ENCODE results near the gene TFB1M.
"Not testable (repeated sequence)": the region's sequence is repeated elsewhere in the genome, so short reads cannot be mapped to it uniquely, and the experiment has no call there.

TFB1M gene

GRCh38 chr6:155235087-155235486 is 79.2 kb downstream of the TFB1M start:
- no peak for DNase-seq (ENCODE audit: low spot score)

- no peak for DNase-seq (ENCODE audit: low spot score)
Measured at GRCh38 chr6:155234687-155235086, 79.6 kb downstream of the TFB1M start.

GRCh38 chr6:155234167-155234566 is 80.1 kb downstream of the TFB1M start:
- no peak for DNase-seq (ENCODE audit: low spot score)

GRCh38 chr6:155232848-155233247 is 81.4 kb downstream of the TFB1M start:
- no peak for DNase-seq (ENCODE audit: low spot score)

- not testable (repeated sequence) for DNase-seq (ENCODE audit: low spot score)
Measured at GRCh38 chr6:155230975-155231374, 83.3 kb downstream of the TFB1M start.

GRCh38 chr6:155228546-155229166 is 85.6 kb downstream of the TFB1M start:
- DNase-seq (ENCODE audit: low spot score) = no peak

GRCh38 chr6:155227046-155227445 is 87.2 kb downstream of the TFB1M start:
- DNase-seq (ENCODE audit: low spot score) = no peak

GRCh38 chr6:155224618-155225017 is 89.7 kb downstream of the TFB1M start:
- no peak for DNase-seq (ENCODE audit: low spot score)

- peak; percentile 75 for DNase-seq (ENCODE audit: low spot score)
Measured at GRCh38 chr6:155223646-155224451, 90.4 kb downstream of the TFB1M start.

GRCh38 chr6:155222506-155222905 is 91.8 kb downstream of the TFB1M start:
- no peak for DNase-seq (ENCODE audit: low spot score)

GRCh38 chr6:155221086-155221485 is 93.2 kb downstream of the TFB1M start:
- no peak for DNase-seq (ENCODE audit: low spot score)

GRCh38 chr6:155219858-155220301 is 94.4 kb downstream of the TFB1M start:
- no peak for DNase-seq (ENCODE audit: low spot score)

GRCh38 chr6:155219299-155219698 is 95.0 kb downstream of the TFB1M start:
- no peak for DNase-seq (ENCODE audit: low spot score)

- DNase-seq (ENCODE audit: low spot score) = not testable (repeated sequence)
Measured at GRCh38 chr6:155218711-155219110, 95.6 kb downstream of the TFB1M start.

- DNase-seq (ENCODE audit: low spot score) = no peak
Measured at GRCh38 chr6:155216312-155217046, 97.8 kb downstream of the TFB1M start.

- no peak for DNase-seq (ENCODE audit: low spot score)
Measured at GRCh38 chr6:155215906-155216305, 98.4 kb downstream of the TFB1M start.

GRCh38 chr6:155213611-155214372 is 100.5 kb downstream of the TFB1M start:
- no peak for DNase-seq (ENCODE audit: low spot score)

- no peak for DNase-seq (ENCODE audit: low spot score)
Measured at GRCh38 chr6:155212616-155213380, 101.5 kb downstream of the TFB1M start.

GRCh38 chr6:155212106-155212505 is 102.2 kb downstream of the TFB1M start:
- DNase-seq (ENCODE audit: low spot score) = no peak

- no peak for DNase-seq (ENCODE audit: low spot score)
Measured at GRCh38 chr6:155207223-155207622, 107.1 kb downstream of the TFB1M start.
